Neural cell (in vitro differentiated cells): ENCODE measurements around the gene KCNJ16.

Experiments used
- CTCF ChIP-seq: fragments of 450-650 bp; IDR thresholded peaks from 2 replicates; pipeline ENCODE4 v1.5.1; 2014; ENCODE audit warnings: antibody characterized with exemption, mild to moderate bottlenecking, moderate library complexity; ENCODE audit not compliant: poor library complexity, severe bottlenecking
- EP300 ChIP-seq: fragments of 450-650 bp; conservative IDR thresholded peaks from 2 replicates; pipeline ENCODE4 v1.6.1; 2014; ENCODE audit warnings: antibody characterized with exemption, mild to moderate bottlenecking, moderate library complexity; ENCODE audit not compliant: poor library complexity, severe bottlenecking
- EZH2 ChIP-seq: fragments of 200-600, 300-800 bp; shearing (Covaris generic), sonication (generic); IDR thresholded peaks from 2 replicates; pipeline ENCODE4 v1.6.1; 2014; ENCODE audit warnings: antibody characterized with exemption, low read length, borderline replicate concordance, mild to moderate bottlenecking; ENCODE audit not compliant: insufficient read depth, poor library complexity, severe bottlenecking
- POLR2AphosphoS5 ChIP-seq: IDR thresholded peaks from 2 replicates; pipeline ENCODE4 v1.6.1; 2012
- RAD21 ChIP-seq: fragments of 450-650 bp; conservative IDR thresholded peaks from 2 replicates; pipeline ENCODE4 v1.6.1; 2014; ENCODE audit warnings: antibody characterized with exemption, mild to moderate bottlenecking, moderate library complexity
- TAF1 ChIP-seq: IDR thresholded peaks from 2 replicates; pipeline ENCODE4 v1.6.1; 2012; ENCODE audit warnings: low read depth

GRCh38 chr17:70086516-70086915 is 11.5 kb downstream of the KCNJ16 start:
- TF ChIP-seq RAD21 (no peak), CTCF (no peak), EP300 (no peak), TAF1 (no peak), POLR2AphosphoS5 (no peak), EZH2 (no peak)
